Lower leg skin (tissue), 3 donors: ENCODE measurements around the gene C1orf198.

Experiments used
- POLR2A ChIP-seq, 2 donors: fragments of 450-650 bp; IDR thresholded peaks; one replicate each; pipeline ENCODE4 v1.6.1; 2016 to 2017; ENCODE audit warnings: antibody characterized with exemption in 2 of 2, mild to moderate bottlenecking in 1 of 2, moderate library complexity in 1 of 2
- TF ChIP-seq, protein P1 (sequence below), 3 donors: fragments of 450-650 bp; IDR thresholded peaks; one replicate each; pipeline ENCODE4 v1.5.1; 2016; ENCODE audit warnings: antibody characterized with exemption in 3 of 3, mild to moderate bottlenecking in 3 of 3, moderate library complexity in 2 of 3

DNA sequence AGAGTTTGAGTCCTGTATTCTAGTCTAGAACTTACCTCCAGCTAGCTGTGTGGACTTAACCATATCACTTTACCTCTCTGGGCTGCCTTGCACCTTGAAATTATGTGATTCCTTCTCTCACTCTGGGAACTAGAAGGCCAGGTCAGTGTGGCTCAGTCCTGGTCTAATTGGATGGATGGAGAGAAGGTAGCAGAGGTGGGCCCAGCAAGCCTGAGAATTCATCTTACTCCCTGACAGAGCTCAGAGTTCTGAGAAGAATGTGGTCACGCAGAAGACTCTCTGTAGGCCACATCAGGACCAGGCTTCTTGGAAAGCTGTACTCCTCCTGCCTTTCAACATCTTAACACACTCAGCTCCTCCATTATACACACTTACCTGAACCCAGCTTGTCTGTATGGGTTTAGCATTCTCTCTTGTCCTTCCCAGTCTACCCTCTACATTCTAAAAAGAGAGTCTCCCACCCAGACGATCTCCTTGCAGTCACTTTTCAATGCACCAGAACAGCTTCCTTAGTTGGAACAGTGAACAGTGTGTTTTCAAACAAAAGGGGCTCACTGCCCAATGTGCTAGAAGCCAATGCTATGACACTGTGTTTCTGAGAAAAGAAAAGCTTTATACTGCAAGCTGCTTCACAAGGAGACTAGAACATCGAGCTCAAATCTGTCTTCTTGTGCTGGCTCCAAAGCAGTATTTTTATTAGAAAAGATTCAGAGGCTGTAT lies 60.6 kb downstream of the C1orf198 start:
- TF ChIP-seq, protein P1, sequence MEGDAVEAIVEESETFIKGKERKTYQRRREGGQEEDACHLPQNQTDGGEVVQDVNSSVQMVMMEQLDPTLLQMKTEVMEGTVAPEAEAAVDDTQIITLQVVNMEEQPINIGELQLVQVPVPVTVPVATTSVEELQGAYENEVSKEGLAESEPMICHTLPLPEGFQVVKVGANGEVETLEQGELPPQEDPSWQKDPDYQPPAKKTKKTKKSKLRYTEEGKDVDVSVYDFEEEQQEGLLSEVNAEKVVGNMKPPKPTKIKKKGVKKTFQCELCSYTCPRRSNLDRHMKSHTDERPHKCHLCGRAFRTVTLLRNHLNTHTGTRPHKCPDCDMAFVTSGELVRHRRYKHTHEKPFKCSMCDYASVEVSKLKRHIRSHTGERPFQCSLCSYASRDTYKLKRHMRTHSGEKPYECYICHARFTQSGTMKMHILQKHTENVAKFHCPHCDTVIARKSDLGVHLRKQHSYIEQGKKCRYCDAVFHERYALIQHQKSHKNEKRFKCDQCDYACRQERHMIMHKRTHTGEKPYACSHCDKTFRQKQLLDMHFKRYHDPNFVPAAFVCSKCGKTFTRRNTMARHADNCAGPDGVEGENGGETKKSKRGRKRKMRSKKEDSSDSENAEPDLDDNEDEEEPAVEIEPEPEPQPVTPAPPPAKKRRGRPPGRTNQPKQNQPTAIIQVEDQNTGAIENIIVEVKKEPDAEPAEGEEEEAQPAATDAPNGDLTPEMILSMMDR (IDR thresholded peaks at IDR 0.05): no peak
- TF ChIP-seq POLR2A (IDR thresholded peaks at IDR 0.05): no peak
